Neutrophil (primary cell): Measurements from ENCODE around the gene IRF5.

Experiments used
- H3K27ac ChIP-seq: fragments of 200-600 bp; sonication (generic); 2 replicates; pipeline ENCODE4 v1.5.1; 2016; ENCODE audit warnings: mild to moderate bottlenecking, moderate library complexity
- H3K27me3 ChIP-seq: fragments of 200-600 bp; sonication (generic); 2 replicates; pipeline ENCODE4 v1.6.0; 2016; ENCODE audit warnings: mild to moderate bottlenecking
- H3K36me3 ChIP-seq: fragments of 200-600 bp; sonication (generic); 2 replicates; pipeline ENCODE4 v1.5.1; 2017
- H3K4me1 ChIP-seq, 2 experiments: fragments of 200-600 bp in 1 of 2; sonication (generic) in 1 of 2; 1 replicate in 1 of 2; 2 replicates in 1 of 2; pipeline versions ENCODE4 v1.5.1 to v1.6.1; 2013 to 2016; ENCODE audit warnings: low read depth in 1 of 2, low read length in 1 of 2, mild to moderate bottlenecking in 1 of 2, moderate library complexity in 1 of 2; ENCODE audit not compliant: control insufficient read depth in 1 of 2, insufficient read depth in 1 of 2
- H3K4me3 ChIP-seq, 2 experiments: fragments of 200-600 bp in 1 of 2; sonication (generic) in 1 of 2; 1 replicate in 1 of 2; 2 replicates in 1 of 2; pipeline ENCODE4 v1.5.1; 2013 to 2016; ENCODE audit warnings: low read depth in 1 of 2, low read length in 1 of 2, mild to moderate bottlenecking in 1 of 2, moderate library complexity in 1 of 2
- H3K9me3 ChIP-seq: fragments of 200-600 bp; sonication (generic); 2 replicates; pipeline ENCODE4 v1.5.1; 2016
- CTCF ChIP-seq: fragments of 200-600 bp; sonication (generic); IDR thresholded peaks from 2 replicates; pipeline ENCODE4 v1.5.1; 2016; ENCODE audit warnings: antibody characterized with exemption

The IRF5 gene

GRCh38 chr7:128913870-128914565 lies 23.7 kb upstream of the IRF5 start:
- H3K27ac ChIP-seq: no peak overlapping the region
- peaks cover 96% of the 10 kb centered on the region for H3K27me3 ChIP-seq
- no peaks in the 10 kb centered on the region for H3K36me3 ChIP-seq
- no peaks in the 10 kb centered on the region for H3K9me3 ChIP-seq
- peaks cover 3 to 7% of the 10 kb centered on the region in 2 experiments for H3K4me1 ChIP-seq
- H3K4me3 ChIP-seq: no peak overlapping the region
- TF ChIP-seq CTCF: no peak

DNA sequence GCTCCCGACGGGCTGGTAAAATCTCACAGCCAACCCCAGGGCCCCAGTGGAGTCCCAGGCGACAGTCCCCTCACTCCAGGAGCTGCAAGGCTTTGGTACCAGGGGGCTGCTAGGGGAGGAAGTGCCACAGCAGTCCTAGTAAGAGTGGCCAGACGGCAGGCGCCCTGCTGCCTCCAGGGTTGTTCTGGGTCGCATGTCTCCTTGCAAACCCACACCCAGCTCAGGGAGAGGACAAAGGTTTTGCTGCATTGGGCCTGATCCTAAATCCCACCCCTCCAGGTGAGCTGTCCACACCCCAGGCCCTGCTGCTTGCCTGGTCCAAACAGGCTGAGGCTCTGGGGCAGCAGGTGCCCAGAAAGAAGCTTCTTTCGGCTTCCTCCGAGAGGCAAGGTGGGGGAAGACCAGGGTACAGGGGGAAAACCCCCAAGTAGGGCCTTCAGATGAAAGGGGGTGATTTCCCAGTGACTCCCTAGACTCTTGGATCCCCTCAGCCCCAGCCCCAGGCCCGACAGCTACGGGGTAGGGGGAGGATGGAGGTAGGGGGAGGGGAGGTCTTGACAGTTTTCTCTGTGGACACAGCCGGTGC lies 23.1 kb upstream of the IRF5 start:
- Histone ChIP-seq H3K27ac (no peak overlapping the region), H3K27me3 (peaks cover 96% of the 10 kb centered on the region), H3K4me3 (no peak overlapping the region), H3K36me3 (no peaks in the 10 kb centered on the region), H3K4me1 (peaks cover 3 to 7% of the 10 kb centered on the region in 2 experiments), H3K9me3 (no peaks in the 10 kb centered on the region)
- no peak for TF ChIP-seq CTCF

DNA sequence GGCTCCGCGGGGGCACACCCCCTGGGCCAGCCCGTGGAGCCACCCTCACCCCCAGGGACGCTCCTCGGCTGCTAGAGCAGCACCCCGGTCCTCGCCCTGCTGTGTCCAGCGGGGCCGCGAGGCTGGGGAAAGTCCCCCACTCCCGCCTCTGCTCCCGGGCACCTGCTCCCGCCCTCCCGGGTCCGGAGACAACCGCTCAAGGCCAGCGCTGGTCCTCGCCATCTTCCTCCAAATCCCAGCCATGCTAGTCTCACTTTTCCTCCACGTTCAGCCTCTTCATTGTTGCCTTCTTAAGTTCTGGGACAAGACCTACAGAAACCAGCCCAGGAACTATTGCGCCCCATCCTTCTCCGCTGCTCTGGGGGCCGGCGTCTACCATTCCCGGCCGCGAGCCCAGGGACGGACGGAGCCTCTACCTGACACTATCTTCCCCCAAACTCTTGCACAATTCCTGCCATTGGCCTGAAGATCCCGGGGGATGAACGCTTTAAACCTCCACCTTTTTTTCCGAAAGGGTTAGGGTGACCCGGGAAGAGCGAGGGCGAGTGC lies 22.4 kb upstream of the IRF5 start:
- Histone ChIP-seq H3K36me3 (no peaks in the 10 kb centered on the region), H3K27me3 (peaks cover 96% of the 10 kb centered on the region), H3K27ac (no peak overlapping the region), H3K4me3 (no peak overlapping the region), H3K9me3 (no peaks in the 10 kb centered on the region), H3K4me1 (peaks cover 3 to 7% of the 10 kb centered on the region in 2 experiments)
- no peak for TF ChIP-seq CTCF

DNA sequence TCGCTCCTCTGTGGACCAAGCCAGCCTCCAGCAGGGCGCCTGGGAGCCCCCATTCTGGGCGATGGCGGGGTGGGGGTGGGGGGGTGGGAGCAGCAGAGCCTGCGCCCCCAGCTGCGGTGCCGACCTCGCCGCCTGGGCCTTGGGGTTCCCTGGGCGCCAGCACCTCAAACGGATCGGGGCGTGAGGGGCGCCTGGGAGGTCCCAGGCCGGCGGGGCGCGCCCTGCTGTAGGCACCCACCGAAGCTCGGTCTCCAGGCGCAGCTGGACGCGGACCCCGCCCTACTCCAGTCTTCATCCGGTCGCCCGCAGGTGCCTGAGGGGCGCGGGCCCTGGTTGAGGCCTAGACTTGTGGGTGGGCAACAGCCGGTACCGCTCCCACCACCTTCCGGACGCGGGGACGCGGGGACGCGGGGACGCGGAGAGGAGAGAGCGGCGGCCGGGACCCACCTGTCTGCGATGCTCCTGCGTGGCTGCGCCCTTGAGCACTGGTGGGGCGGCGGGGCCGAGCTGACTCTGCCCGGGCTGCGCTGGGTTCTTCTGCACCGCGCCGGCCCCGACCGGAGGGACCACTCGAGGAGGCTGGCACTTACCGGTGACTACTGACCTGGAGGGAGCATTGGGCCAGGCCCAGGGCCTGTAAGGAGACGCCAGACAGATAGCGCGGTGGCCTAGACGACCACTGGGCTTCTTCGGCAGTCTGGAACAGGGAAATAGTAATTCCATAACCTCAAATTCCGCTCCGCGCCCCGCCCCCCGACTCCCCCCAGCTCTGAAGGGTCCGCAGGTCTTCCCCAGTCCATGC lies 21.7 kb upstream of the IRF5 start:
- TF ChIP-seq CTCF: no peak
- peaks cover 96% of the 10 kb centered on the region for H3K27me3 ChIP-seq

DNA sequence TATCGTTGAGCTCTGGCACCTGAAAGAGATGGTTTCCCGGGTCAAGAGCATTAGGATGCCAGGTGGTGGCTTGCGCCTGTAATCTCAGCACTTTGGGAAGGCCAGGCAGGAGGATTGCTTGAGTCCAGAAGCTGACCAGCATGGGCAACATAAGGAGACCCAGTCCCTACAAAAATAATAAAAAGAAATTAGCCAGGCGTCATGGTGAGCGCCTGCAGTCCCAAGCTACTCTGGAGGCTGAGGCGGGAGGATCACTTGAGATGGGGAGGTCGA lies 21.1 kb upstream of the IRF5 start:
- Histone ChIP-seq H3K9me3 (no peaks in the 10 kb centered on the region), H3K4me3 (no peak overlapping the region), H3K27me3 (peaks cover 96% of the 10 kb centered on the region), H3K27ac (no peak overlapping the region), H3K36me3 (no peaks in the 10 kb centered on the region), H3K4me1 (peaks cover 3 to 7% of the 10 kb centered on the region in 2 experiments)
- no peak for TF ChIP-seq CTCF

More for the DNA sequence above, 21.7 kb upstream of the IRF5 start:
- Histone ChIP-seq H3K27ac (no peak overlapping the region), H3K4me1 (peaks cover 3 to 7% of the 10 kb centered on the region in 2 experiments), H3K36me3 (no peaks in the 10 kb centered on the region), H3K9me3 (no peaks in the 10 kb centered on the region), H3K4me3 (no peak overlapping the region)
